ENCODE results near the gene OR1N1.
A peak's percentile ranks its signal among the peaks of the same experiment; 100 is the strongest.
"Not testable (repeated sequence)": the region's sequence is repeated elsewhere in the genome, so short reads cannot be mapped to it uniquely, and the experiment has no call there.

The OR1N1 gene, protein sequence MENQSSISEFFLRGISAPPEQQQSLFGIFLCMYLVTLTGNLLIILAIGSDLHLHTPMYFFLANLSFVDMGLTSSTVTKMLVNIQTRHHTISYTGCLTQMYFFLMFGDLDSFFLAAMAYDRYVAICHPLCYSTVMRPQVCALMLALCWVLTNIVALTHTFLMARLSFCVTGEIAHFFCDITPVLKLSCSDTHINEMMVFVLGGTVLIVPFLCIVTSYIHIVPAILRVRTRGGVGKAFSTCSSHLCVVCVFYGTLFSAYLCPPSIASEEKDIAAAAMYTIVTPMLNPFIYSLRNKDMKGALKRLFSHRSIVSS
- 0 reads per million in 2 donors for total RNA-seq

DNA sequence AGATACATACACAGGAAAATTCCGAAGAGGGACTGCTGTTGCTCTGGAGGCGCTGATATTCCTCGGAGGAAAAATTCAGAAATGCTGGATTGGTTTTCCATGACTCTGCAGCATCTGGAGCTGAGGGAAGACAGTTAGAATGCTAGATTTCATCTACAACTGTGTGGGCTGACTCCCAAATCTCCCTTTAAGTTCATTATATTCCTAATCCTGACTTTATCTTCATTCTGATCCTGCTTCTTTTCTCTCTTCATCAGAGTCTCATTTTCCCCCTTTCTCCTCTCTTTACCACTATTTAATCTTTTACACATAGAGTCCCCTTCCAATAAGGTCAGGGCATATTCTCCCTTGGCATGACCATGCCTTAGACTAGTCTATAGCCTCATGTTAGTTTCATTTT is at the start of gene OR1N1:
Gene OR1N1 (minus strand): TSS at position 101 of the 400 bp plus-strand sequence. CDS start 0 bp downstream, at position 101.
- no peak for DNase-seq

DNA sequence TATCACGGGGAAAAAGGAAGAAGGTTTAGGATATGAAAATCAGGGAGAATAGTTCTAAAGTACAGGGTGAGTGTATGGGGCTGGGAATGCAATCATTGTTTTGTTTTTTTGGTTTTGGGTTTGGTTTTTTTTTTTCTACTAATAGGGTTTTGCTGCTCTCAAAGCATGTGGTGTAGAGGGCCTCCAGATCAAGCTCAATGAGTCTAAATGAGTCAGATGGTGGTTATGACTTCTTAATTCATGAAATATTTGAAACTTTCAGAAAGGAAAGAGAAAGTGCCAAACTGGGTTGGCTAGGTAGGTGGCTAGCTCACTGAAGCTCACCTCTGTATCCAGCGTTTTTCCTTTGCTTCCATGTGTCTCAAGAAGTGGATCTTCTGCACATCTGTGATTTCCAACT is 45.4 kb upstream of the OR1N1 start:
- peak in 1 of 5 experiments; percentile 10 for DNase-seq

DNA sequence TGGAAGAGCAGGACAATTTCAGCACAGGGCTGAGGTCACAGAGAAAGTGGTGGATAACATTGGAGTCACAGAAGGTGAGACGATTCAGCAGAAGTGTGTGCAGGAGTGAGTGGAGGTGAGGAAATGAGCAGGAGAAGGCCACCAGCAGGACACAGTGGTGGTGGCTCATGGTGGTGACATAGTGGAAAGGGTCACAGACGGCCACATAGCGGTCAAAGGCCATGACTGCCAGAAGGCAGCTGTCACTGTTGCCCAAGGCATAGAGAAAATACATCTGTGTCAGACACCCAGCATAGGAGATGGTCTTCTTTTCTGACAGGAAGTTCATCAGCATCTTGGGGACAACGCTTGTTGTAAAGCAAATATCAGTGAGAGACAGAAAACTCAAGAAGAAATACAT is 40.8 kb upstream of the OR1N1 start:
- DNase-seq, result no peak

DNA sequence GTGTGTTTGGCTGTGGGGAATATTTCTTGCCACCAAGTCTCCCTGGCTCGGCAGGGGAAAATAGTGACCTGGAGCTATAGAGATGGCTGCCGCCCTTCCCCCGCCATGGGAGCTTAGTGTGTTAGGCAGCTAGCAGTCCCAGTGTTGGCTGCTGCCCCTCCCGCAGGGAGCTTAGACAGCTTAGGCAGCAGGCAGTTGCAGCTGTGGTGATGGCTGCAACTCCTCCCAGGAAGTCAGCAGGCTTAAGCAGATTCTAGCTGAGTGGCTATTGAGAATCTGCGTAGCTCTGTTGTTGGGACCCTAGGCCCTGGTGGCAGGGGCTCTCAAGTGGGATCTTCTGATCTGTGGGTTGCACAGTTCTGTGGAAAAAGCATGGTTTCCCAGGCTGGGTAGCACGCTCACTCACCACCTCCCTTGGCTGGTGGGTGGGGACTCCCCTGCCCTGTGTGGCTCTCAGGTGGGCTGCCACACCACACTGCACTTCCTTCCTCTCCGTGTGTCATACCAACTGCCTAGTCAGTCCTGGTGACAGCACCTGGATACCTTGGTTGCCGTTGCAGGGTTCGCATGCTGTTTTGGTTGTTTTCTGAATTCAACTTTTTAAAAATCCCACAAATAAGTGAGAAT is 35.2 kb upstream of the OR1N1 start:
- DNase-seq, result peak in 1 of 5 experiments; percentile 24

DNA sequence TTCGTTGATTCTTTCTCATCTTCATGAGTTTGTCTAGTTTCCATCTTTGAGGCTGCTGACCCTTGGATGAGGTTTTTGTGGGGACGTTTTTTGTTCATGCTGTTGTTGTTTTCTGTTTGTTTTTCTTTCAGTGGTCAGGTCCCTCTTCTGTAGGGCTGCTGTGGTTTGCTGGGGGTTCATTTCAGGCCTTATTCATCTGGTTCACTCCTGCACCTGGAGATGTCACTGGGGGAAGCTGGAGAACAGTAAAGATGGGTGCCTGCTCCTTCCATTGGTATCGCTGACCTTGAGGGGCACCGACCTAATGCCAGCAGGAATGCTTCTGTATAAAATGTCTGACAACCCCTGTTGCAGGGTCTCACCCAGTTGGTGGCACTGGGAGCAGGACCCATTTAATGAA is 34.4 kb upstream of the OR1N1 start:
- DNase-seq, result no peak

DNA sequence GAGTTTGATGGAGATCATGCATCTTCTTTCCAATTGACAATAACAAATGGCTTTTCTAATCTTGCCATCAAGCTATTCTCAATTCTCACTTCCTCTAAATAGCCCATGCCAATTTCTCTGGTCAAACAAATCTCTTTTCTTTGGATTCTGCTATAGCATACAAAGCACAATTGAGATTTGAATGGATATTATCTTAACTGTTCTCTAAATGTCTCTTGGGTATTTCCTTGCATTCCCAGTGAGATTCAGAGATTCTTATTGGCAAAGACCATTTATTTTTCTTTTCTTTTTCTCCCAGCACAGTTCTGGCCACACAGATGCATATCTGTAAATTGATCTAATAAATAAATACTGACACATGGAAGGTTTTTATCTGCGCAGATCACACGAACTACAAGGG is 25.7 kb upstream of the OR1N1 start, which contains the start of gene OR1N2:
Gene OR1N2 (plus strand): TSS at position 301 of the 400 bp plus-strand sequence. CDS start 100 bp downstream, outside the sequence.
- no peak for DNase-seq

DNA sequence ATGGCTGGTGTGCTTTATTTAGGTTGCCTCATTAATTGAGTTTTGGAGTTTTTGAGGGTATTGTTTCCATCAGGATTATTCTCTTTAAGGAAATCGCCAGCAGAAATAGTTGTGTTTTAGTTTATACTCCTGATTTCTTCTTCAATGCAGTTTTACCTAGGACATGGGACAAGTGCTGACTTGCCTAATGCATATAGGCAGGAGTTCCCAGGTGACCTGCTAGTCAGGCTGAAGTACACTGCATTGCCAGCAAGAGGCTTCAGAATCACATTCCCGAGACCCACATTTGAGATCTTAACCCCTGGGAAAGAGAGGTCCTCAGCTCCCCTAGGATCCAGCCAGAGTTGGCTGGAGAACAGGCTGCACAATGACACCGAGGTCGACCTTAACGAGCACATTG is 24.3 kb upstream of the OR1N1 start:
- no peak for DNase-seq

DNA sequence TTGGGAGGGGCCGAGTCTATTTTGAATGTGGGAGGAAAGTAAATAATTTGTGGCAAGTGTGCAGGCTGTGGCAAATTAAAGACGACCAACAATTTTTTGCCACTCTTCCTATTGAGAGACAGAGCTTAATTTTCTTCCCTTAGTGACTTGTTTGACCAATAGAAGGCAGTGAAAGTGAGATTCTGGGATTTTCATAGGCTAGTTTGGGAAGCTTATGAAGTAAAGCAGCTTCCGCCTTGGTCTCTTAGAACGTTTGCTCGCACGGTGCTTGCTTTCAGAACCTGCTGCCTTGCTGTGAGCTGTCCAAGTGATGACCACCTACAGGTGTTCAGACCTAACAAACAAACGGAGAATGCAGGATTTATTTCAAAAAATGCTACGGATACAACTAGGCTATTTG is 19.1 kb upstream of the OR1N1 start:
- DNase-seq, result no peak

DNA sequence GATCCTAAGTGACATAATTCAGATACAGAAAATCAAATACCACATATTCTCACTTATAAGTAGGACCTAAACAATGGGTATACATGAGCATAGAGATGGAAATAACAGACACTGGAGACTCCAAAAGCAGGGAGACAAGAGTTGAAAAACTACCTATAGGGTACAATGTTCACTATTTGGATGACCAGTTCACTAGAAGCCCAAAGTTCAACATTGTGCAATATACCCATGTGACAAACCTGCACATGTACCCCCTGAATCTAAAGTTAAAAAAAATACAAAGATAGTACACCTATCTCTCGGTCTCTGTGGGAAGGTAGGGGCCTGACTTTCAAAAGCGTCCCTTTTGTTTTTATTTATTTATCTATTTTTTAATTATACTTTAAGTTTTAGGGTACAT is 11.7 kb upstream of the OR1N1 start:
- DNase-seq, result no peak

DNA sequence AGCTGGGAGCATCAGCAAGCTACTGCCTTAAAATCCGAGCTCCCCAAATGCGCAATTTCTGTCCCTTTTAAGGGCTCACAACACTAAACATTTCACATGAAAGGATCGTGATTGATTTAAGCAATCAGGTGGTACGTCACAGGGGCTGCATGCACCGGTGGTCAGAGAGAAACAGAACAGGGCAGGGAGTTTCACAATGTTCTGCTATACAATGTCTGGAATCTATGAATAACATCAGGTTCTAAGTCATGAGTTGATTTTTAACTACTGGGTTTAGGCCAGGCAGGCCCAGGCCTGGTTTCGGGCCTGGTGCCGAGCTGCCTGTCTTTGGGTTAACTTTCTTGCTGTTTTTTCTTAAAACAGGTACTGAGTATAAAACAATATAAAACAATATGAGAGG is 10.0 kb upstream of the OR1N1 start:
- DNase-seq, result not testable (repeated sequence)

DNA sequence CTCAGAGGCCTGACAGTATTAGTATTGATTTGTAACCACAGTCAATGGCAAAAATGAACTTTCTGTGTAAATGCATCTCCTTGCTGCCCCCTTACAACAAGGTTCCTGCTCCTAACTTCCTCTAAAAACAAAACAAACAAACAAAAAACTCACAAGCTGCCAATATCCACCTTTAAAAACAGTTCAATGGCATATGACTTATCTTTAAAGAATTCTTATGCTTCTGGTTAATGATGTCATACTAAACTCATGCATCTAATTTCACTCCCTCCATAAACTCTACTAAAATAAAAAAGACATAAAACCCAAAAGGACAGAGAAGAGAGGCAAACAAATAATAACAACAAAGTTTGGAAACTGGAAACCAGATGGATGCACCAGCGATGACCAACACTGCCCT is 9.0 kb upstream of the OR1N1 start:
- DNase-seq, result no peak

DNA sequence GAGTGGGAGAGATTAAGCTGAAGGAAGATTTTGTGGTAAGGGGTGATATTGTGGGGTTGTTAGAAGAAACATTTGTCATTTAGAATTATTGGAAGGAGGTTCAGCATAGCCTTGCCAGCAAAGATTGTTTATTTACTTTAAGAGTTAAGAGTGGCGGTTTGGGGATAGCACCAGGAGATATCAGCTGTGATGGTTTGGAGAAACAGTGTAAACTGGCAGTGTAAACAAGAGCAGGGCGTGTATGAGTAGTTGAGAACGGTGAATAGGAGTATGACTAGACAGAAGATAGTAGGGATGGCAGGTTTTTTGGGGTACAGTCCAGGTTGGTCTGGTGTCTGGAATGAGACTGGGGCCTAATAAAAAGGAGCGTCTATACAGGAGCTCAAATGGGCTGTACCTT is 4.1 kb upstream of the OR1N1 start:
- DNase-seq, result not testable (repeated sequence)

DNA sequence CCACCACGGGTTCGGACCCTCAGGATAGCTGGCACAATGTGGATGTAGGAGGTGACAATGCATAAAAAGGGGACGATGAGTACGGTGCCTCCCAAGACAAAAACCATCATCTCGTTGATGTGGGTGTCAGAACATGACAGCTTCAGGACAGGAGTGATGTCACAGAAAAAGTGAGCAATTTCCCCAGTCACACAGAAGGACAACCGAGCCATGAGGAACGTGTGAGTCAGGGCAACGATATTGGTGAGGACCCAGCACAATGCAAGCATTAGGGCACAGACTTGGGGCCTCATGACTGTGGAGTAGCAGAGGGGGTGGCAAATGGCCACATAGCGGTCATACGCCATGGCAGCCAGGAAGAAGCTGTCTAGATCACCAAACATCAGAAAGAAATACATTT is 491 bp downstream of the OR1N1 start:
- DNase-seq, result no peak

DNA sequence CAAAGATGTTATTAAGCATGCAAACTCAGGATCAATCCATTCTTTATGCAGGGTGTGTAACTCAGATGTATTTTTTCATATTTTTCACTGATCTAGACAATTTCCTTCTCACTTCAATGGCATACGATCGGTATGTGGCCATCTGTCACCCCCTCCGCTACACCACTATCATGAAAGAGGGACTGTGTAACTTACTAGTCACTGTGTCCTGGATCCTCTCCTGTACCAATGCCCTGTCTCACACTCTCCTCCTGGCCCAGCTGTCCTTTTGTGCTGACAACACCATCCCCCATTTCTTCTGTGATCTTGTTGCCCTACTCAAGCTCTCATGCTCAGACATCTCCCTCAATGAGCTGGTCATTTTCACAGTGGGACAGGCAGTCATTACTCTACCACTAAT is 7.7 kb downstream of the OR1N1 start:
- DNase-seq, result no peak

DNA sequence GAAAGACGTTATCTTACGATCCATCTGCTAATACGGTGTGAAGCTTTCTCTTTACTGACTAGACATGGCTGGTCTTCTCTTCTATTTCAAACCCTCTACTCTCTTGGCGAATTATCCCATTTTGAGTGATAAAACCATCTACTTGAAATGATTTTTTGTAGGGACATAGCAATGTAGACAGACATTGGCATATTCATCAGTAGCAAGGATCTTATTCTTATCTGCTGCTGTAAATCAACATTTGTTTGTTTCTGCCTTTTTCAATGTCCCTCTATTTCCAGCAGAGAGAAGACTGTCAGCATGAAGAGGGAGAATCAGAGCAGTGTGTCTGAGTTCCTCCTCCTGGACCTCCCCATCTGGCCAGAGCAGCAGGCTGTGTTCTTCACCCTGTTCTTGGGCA is 8.3 kb downstream of the OR1N1 start, which contains the start of gene OR1J4:
Gene OR1J4 (plus strand): TSS at position 301 of the 400 bp plus-strand sequence. CDS start 0 bp downstream, at position 301.
- DNase-seq, result no peak

DNA sequence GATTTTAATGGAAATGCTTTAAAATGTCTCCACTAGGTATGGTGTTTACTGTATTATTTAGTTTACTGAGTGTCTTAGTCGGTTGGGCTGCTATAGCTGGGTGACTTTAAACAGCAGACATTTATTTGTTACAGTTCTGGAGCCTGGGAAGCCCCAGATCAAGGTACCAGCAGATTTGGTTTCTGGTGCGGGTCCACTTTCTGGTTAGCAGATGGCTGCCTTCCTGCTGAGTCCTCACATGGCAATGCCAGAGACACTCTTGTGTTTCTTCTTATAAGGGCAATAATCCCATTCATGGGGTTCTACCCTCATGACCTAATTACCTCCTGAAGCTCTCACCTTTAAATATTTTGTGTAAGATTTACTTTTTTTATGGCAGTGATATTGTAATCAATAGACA is 8.9 kb downstream of the OR1N1 start:
- no peak for DNase-seq

DNA sequence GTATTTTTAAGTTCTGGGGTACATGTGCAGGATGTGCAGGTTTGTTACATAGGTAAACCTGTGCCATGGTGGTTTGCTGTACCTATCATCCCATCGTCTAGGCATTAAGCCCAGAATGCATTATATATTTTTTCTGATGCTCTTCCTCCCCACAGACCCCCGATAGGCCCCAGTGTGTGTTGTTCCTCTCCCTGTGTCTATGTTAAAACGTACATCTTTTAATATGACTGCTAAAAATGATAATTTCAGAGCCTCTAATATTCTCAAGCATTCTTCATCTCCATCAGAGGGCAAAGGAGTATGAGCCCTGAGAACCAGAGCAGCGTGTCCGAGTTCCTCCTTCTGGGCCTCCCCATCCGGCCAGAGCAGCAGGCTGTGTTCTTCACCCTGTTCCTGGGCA is 16.6 kb downstream of the OR1N1 start, which contains the start of gene OR1J2:
Gene OR1J2 (plus strand): TSS at position 301 of the 400 bp plus-strand sequence. CDS start 0 bp downstream, at position 301.
- no peak for DNase-seq

DNA sequence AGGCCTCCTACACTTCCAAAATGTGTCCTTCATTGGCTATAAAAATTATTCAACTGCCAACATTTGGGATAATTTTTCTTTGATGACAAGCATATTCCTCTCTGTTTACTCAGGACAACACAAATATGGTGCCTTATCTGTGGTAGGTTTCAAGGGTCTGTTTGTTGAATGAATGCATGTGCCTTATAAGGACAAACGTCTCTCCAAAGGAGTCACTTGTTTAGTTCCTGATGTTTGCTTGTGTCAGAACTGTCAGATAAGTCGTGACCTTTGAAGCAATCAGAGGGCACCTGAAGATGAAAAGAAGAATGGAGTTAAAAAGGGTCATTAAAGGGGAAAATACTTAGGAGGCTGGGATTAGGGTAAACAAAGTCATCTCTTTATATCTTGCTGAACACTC is 20.1 kb downstream of the OR1N1 start:
- DNase-seq, result no peak

DNA sequence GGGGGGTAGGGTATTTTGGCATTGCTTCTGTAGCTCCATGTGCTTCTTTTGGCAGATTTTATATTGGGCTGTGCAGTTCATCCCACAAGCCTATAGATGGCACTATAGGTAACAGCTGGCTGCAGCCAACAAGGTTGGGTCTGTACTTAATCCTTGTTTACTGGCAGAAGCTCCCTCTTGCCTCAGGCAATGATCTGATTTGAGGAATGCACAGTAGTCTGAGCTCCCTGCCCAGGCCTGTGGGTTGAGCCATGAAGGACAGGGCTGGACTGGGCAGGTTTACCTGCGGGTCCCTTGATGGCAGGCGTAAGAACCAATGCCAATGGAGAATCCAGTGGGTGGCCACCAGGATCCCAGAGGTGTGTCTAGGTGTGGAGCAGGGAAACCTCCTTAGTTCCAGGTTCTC is 28.2 kb downstream of the OR1N1 start:
- peak in 1 of 5 experiments; percentile 39 for DNase-seq

DNA sequence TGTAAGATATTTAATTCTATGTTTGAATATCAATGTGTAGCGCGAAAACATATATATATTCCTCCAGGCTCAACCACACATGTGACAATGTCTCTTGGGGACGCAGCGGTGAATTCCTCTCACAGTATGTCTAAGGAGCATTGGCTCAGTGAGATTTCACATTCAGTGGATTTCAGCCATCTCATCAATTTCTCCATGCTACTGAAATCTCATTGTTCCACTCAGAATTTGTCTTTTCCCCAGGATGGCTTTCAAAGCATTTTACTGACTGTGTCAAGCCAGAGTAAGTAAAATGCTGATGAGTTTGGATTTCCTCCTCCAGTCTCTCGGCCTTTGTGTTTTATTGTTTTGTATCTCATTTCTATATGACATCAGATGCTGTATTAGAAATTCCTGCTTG is 48.0 kb downstream of the OR1N1 start:
- DNase-seq, result no peak

DNA sequence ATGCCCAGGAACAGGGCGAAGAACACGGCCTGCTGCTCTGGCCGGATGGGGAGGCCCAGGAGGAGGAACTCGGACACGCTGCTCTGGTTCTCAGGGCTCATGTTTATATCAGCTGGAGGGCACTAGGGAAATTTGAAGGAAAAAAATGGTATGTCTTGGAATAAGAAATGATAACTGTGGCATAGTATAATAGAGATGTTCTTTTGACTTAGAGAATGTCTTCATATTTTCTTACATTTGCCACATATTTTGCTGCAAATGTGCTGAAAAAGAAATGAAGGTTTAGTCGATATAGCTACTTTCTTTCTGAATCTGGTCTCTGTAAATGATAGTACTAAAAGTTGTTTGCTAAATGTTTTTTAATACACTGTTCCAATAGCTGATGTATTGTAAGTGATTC is 49.3 kb downstream of the OR1N1 start, which contains the start of gene OR1J1:
Gene OR1J1 (minus strand): TSS at position 101 of the 400 bp plus-strand sequence. CDS start 0 bp downstream, at position 101.
- no peak for DNase-seq

DNA sequence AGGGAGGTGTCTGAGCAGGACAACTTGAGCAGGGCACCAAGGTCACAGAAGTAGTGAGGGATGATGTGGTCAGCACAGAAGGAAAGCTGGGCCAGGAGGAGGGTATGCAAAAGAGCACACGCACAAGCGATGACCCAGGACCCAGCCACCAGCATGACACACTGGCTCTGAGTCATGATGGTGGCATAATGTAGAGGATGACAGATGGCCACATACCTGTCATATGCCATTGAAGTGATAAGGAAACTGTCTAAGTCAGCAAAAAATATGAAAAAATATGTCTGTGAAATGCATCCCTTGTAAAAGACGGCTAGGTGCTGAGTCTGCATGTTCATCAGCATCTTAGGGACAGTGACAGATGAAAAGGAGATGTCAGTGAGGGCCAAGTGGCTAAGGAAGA is 49.7 kb downstream of the OR1N1 start:
- no peak for DNase-seq

Data from T-helper 2 cell (primary cell).